Neural progenitor cell (in vitro differentiated cells): ENCODE measurements around the gene ITPR2.

Source experiments
- EZH2 ChIP-seq: fragments of 200-600 bp; sonication (generic); IDR thresholded peaks from 2 replicates; pipeline ENCODE4 v1.6.1; 2017; ENCODE audit warnings: antibody characterized with exemption, mild to moderate bottlenecking, moderate library complexity
- EZH2phosphoT487 ChIP-seq: fragments of 200-600 bp; sonication (generic); IDR thresholded peaks from 2 replicates; pipeline ENCODE4 v1.6.1; 2017; ENCODE audit warnings: antibody characterized with exemption
- TF ChIP-seq, protein P1 (sequence below): fragments of 200-600 bp; sonication (generic); IDR thresholded peaks from 2 replicates; pipeline ENCODE4 v1.5.1; 2017; ENCODE audit warnings: antibody characterized with exemption, mild to moderate bottlenecking

DNA sequence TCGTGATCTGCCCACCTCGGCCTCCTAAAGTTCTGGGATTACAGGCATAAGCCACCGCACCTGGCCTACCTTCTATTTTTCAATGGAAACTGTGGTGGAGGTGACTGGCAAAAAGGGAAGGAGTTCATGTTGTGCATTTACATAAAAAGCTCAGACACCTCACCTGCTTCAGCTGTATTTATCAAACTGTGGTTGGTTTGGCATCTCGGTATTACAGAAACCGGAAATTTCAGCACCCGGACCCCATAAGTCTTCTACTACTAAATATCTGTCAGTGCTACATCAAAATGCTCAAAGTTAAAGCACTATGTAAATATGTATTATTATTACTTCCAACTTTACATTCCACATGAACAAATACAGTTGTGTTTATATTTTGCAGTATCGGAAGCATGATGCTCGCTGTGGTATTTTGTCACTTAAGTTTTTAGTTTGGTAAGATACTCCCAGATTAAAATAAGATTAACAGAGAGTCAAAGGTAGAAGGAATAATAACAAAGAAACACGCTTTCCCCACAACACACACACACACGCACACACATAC lies 95.4 kb downstream of the ITPR2 start:
- TF ChIP-seq, protein P1, sequence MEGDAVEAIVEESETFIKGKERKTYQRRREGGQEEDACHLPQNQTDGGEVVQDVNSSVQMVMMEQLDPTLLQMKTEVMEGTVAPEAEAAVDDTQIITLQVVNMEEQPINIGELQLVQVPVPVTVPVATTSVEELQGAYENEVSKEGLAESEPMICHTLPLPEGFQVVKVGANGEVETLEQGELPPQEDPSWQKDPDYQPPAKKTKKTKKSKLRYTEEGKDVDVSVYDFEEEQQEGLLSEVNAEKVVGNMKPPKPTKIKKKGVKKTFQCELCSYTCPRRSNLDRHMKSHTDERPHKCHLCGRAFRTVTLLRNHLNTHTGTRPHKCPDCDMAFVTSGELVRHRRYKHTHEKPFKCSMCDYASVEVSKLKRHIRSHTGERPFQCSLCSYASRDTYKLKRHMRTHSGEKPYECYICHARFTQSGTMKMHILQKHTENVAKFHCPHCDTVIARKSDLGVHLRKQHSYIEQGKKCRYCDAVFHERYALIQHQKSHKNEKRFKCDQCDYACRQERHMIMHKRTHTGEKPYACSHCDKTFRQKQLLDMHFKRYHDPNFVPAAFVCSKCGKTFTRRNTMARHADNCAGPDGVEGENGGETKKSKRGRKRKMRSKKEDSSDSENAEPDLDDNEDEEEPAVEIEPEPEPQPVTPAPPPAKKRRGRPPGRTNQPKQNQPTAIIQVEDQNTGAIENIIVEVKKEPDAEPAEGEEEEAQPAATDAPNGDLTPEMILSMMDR = no peak
- no peak for TF ChIP-seq EZH2phosphoT487
- TF ChIP-seq EZH2 = no peak
